Measurements from ENCODE around the gene FBXO4. TPM values are rescaled to one million over a fixed set of nuclear protein-coding genes. Genes with fewer than 3 reads are reported as not detected.

The FBXO4 gene, protein sequence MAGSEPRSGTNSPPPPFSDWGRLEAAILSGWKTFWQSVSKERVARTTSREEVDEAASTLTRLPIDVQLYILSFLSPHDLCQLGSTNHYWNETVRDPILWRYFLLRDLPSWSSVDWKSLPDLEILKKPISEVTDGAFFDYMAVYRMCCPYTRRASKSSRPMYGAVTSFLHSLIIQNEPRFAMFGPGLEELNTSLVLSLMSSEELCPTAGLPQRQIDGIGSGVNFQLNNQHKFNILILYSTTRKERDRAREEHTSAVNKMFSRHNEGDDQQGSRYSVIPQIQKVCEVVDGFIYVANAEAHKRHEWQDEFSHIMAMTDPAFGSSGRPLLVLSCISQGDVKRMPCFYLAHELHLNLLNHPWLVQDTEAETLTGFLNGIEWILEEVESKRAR
- total RNA-seq = 1 to 10 TPM; 1.8 to 1.9 TPM
- polyA plus RNA-seq (2013, experiment 1 of 2) = 2.4 TPM
- polyA plus RNA-seq (2013, experiment 2 of 2) = 0.99 TPM
- long read RNA-seq, experiment 1, partial matches to known transcripts = 1 of 2 reads
- long read RNA-seq, experiment 1, other reads (novel, unspliced or antisense) = 1 of 2 reads
- long read RNA-seq, experiment 2, partial matches to known transcripts = 0 of 3 reads
- long read RNA-seq, experiment 2, other reads (novel, unspliced or antisense) = 2 of 3 reads
- long read RNA-seq, experiment 3, partial matches to known transcripts = 0 of 4 reads
- long read RNA-seq, experiment 3, other reads (novel, unspliced or antisense) = 1 of 4 reads
- long read RNA-seq, experiment 4 = 0 reads

DNA sequence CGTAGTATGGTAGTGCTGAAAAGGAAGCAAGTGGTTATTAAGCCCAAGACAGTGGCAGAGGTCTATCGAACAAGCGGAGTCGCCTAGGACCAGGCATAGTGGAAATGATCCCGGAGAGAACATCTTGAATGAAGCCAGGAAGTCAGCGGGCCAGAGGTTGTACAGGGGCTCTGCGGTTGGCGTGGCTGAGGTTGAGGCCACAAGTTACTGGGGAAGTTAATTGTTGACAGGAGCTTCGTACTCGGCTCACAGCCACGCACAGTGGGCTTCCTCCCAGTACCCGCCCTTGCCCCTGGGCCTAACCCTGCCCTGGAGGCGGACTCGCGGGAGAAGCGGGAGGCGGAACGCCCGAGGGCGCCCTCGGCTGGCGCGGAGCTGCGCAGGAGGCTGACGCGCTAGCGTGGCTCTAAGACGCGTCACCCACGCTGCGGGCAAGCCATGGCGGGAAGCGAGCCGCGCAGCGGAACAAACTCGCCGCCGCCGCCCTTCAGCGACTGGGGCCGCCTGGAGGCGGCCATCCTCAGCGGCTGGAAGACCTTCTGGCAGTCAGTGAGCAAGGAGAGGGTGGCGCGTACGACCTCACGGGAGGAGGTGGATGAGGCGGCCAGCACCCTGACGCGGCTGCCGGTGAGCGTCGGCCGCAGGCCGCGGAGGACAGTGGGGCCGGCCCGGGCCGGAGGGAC, at the start of gene FBXO4:
Gene FBXO4, plus strand, starts transcription at position 410 of the 683 bp plus-strand sequence. Its CDS starts 29 bp downstream, at position 439.
- Histone ChIP-seq H3K4me3 (ENCODE audit: low read length) (peak within 1 kb of the TSS; percentile 67), H3K4me1 (ENCODE audit: control insufficient read depth, insufficient read depth, low read length) (no peaks in the 10 kb centered on the region), H3K9ac (ENCODE audit: extremely low read depth, low read length, poor library complexity, severe bottlenecking) (no peak within 1 kb of the TSS), H3K27ac (ENCODE audit: low read depth, low read length) (no peak within 1 kb of the TSS), H3K9me3 (ENCODE audit: control insufficient read depth, low read length) (no peaks in the 10 kb centered on the region), H3K36me3 (ENCODE audit: control insufficient read depth, insufficient read depth, low read length) (peaks cover 25% of the 10 kb centered on the region), H3K27me3 (ENCODE audit: control insufficient read depth, insufficient read depth, low read length, poor library complexity, severe bottlenecking) (no peaks in the 10 kb centered on the region)
- TF ChIP-seq, protein P1, sequence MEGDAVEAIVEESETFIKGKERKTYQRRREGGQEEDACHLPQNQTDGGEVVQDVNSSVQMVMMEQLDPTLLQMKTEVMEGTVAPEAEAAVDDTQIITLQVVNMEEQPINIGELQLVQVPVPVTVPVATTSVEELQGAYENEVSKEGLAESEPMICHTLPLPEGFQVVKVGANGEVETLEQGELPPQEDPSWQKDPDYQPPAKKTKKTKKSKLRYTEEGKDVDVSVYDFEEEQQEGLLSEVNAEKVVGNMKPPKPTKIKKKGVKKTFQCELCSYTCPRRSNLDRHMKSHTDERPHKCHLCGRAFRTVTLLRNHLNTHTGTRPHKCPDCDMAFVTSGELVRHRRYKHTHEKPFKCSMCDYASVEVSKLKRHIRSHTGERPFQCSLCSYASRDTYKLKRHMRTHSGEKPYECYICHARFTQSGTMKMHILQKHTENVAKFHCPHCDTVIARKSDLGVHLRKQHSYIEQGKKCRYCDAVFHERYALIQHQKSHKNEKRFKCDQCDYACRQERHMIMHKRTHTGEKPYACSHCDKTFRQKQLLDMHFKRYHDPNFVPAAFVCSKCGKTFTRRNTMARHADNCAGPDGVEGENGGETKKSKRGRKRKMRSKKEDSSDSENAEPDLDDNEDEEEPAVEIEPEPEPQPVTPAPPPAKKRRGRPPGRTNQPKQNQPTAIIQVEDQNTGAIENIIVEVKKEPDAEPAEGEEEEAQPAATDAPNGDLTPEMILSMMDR (conservative IDR thresholded peaks at IDR 0.05) = peak; percentile 69
- peaks cover 13% of the 10 kb centered on the region for H3K36me3 Mint-ChIP-seq (ENCODE audit: low read depth)
- 23 to 59% methylated on average over 25 to 60 of the region's 60 CpGs for WGBS, 2 experiments (ENCODE audit: insufficient coverage in 1 of 2, insufficient read length in 1 of 2)
- no peaks in the 10 kb centered on the region for H3K9me3 Mint-ChIP-seq
- peaks cover 4% of the 10 kb centered on the region for H3K4me1 Mint-ChIP-seq
- H3K27ac Mint-ChIP-seq = peak within 1 kb of the TSS; percentile 61
- H3K4me3 Mint-ChIP-seq = peak within 1 kb of the TSS; percentile 69
- peaks cover 2% of the 10 kb centered on the region for H3K27me3 Mint-ChIP-seq (ENCODE audit: insufficient read depth)
- peak; percentile 82 for DNase-seq

GRCh38 chr5:41876678-41877077, 48.4 kb upstream of the FBXO4 start:
- H3K4me1 ChIP-seq (ENCODE audit: control insufficient read depth, insufficient read depth, low read length) = peaks cover 5% of the 10 kb centered on the region
- Mint-ChIP-seq H3K9me3 (peaks cover 12% of the 10 kb centered on the region), H3K4me1 (peaks cover 19% of the 10 kb centered on the region), H3K36me3 (ENCODE audit: low read depth) (no peaks in the 10 kb centered on the region), H3K4me3 (no peak overlapping the region), H3K27ac (no peak overlapping the region), H3K27me3 (ENCODE audit: insufficient read depth) (peaks cover 16% of the 10 kb centered on the region)
- H3K36me3 ChIP-seq (ENCODE audit: control insufficient read depth, insufficient read depth, low read length) = no peaks in the 10 kb centered on the region
- peaks cover 7% of the 10 kb centered on the region for H3K27me3 ChIP-seq (ENCODE audit: control insufficient read depth, insufficient read depth, low read length, poor library complexity, severe bottlenecking)
- H3K9me3 ChIP-seq (ENCODE audit: control insufficient read depth, low read length) = peaks cover 29% of the 10 kb centered on the region
- H3K9ac ChIP-seq (ENCODE audit: extremely low read depth, low read length, poor library complexity, severe bottlenecking) = no peak overlapping the region
- 80 to 83% methylated on average over 1 to 2 of the region's 2 CpGs for WGBS, 2 experiments (ENCODE audit: insufficient coverage in 1 of 2, insufficient read length in 1 of 2)
- DNase-seq = no peak
- TF ChIP-seq, protein P1 (conservative IDR thresholded peaks at IDR 0.05) = no peak
- no peak overlapping the region for H3K27ac ChIP-seq (ENCODE audit: low read depth, low read length)
- H3K4me3 ChIP-seq (ENCODE audit: low read length) = no peak overlapping the region

DNA sequence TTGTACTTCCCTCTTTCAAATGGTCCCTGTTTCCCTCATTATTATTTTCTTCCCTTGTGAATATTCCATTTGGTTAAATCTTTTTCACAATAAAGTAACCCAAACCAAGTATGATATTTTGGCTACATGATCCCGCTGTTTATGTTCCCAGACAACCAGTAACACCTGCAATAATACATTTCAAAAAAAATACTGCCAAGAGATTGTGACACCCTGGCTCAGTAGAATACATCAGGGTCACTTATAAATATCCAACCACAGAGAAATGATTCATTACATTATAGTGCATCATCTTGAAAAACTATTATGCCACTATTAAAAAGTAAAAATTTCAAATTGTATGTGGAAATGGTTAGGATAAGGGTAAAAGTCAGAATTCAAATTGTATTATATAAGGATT, 47.7 kb upstream of the FBXO4 start:
- no peak overlapping the region for H3K4me3 ChIP-seq (ENCODE audit: low read length)
- DNase-seq = no peak
- H3K27me3 ChIP-seq (ENCODE audit: control insufficient read depth, insufficient read depth, low read length, poor library complexity, severe bottlenecking) = no peaks in the 10 kb centered on the region
- Mint-ChIP-seq H3K27me3 (ENCODE audit: insufficient read depth) (peaks cover 11% of the 10 kb centered on the region), H3K9me3 (peaks cover 12% of the 10 kb centered on the region), H3K4me3 (no peak overlapping the region), H3K4me1 (peaks cover 19% of the 10 kb centered on the region), H3K27ac (no peak overlapping the region), H3K36me3 (ENCODE audit: low read depth) (no peaks in the 10 kb centered on the region)
- H3K27ac ChIP-seq (ENCODE audit: low read depth, low read length) = no peak overlapping the region
- no peak overlapping the region for H3K9ac ChIP-seq (ENCODE audit: extremely low read depth, low read length, poor library complexity, severe bottlenecking)
- peaks cover 5% of the 10 kb centered on the region for H3K4me1 ChIP-seq (ENCODE audit: control insufficient read depth, insufficient read depth, low read length)
- H3K36me3 ChIP-seq (ENCODE audit: control insufficient read depth, insufficient read depth, low read length) = no peaks in the 10 kb centered on the region
- peaks cover 29% of the 10 kb centered on the region for H3K9me3 ChIP-seq (ENCODE audit: control insufficient read depth, low read length)
- TF ChIP-seq, protein P1 (conservative IDR thresholded peaks at IDR 0.05) = no peak
- WGBS, 2 experiments (ENCODE audit: insufficient coverage in 1 of 2, insufficient read length in 1 of 2) = 88% methylated on average over 1 of the region's 1 CpG; no CpG with 5 or more reads in 1 of the 2 experiments

Data from endodermal cell (in vitro differentiated cells).